Mucosa of descending colon (tissue), 3 donors: ENCODE results near the gene PIGU. TPM values are rescaled to one million over a fixed set of nuclear protein-coding genes. Genes with fewer than 3 reads are reported as not detected.

Experiments used
- ATAC-seq: fragments of 200-7000 bp; cut with Tn5 transposase; one replicate; pipeline ENCODE4 v1.9.1; 2020; ENCODE audit warnings: mild to moderate bottlenecking, moderate library complexity
- DNase-seq, 3 donors: peaks; one replicate each; pipeline ENCODE4 v3.0.0-alpha.2; 2020
- H3K36me3 ChIP-seq: fragments of 200-600 bp; one replicate; pipeline ENCODE4 v1.8.0; 2021; ENCODE audit warnings: low read depth, mild to moderate bottlenecking
- H3K4me1 ChIP-seq: fragments of 200-600 bp; one replicate; pipeline ENCODE4 v1.8.0; 2021; ENCODE audit warnings: low read depth, mild to moderate bottlenecking
- H3K4me3 ChIP-seq: fragments of 200-600 bp; one replicate; pipeline ENCODE4 v1.8.0; 2021; ENCODE audit warnings: mild to moderate bottlenecking
- H3K9me3 ChIP-seq: fragments of 200-600 bp; one replicate; pipeline ENCODE4 v1.8.0; 2021; ENCODE audit warnings: mild to moderate bottlenecking
- intact Hi-C, 2 donors: fragments of 100-400 bp; cut with DNase I in 1 of 2; cut with micrococcal nuclease in 1 of 2; formaldehyde crosslinking; loops; one replicate each; pipeline versions ENCODE4 v1.11.0 to v1.11.1; 2022; cut with DNase I, micrococcal nuclease
- total RNA-seq, 3 donors: library from RNA; stranded (reverse); fragmentation: NEBNext Ultra II Directional in 2 of 3; extraction: Animal tissue kit (Norgen Biotek cat#: 25700) in 2 of 3; gene quantifications; one replicate each; pipeline versions ENCODE4 v1.2.1 to v1.2.4, GENCODE V29; 2021 to 2023
- TF ChIP-seq, protein P1 (sequence below): fragments of 200-600 bp; IDR thresholded peaks from one replicate; pipeline ENCODE4 v1.8.0; 2022; ENCODE audit warnings: antibody characterized with exemption, mild to moderate bottlenecking
- donor health status: DM: no; HTN: no; CAD: no; lungs with moderate emphysema.
- donor health status: DM: no; HTN: no; CAD: no.
- donor health status: DM: no; HTN: yes; CAD: no.

PIGU gene
- total RNA-seq, 3 donors from 2014 or later = 14.4 to 26.3 (median 24.3) TPM

DNA sequence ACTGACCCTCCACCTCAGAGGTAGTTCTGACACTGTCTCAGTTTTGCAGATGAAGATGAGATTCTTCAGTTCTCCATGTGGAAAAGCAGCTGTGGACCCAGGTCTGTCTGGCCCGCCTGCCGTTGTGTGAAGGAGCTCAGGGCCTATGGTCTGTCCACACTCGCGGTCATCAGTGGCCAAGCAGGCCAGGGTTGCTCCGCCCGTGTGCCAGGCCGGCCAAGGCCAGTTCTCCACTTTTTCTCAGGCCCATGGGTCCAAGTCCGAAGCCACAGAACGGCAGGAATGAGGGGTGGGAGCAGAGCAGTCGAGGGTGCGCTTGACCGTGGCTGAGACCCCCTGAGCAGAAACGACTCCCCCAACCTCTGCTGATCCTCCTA lies 127.0 kb downstream of the PIGU start:
- ATAC-seq (no peak), DNase-seq (peak in 1 of 3 donors; percentile 40)
- TF ChIP-seq, protein P1, sequence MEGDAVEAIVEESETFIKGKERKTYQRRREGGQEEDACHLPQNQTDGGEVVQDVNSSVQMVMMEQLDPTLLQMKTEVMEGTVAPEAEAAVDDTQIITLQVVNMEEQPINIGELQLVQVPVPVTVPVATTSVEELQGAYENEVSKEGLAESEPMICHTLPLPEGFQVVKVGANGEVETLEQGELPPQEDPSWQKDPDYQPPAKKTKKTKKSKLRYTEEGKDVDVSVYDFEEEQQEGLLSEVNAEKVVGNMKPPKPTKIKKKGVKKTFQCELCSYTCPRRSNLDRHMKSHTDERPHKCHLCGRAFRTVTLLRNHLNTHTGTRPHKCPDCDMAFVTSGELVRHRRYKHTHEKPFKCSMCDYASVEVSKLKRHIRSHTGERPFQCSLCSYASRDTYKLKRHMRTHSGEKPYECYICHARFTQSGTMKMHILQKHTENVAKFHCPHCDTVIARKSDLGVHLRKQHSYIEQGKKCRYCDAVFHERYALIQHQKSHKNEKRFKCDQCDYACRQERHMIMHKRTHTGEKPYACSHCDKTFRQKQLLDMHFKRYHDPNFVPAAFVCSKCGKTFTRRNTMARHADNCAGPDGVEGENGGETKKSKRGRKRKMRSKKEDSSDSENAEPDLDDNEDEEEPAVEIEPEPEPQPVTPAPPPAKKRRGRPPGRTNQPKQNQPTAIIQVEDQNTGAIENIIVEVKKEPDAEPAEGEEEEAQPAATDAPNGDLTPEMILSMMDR = no peak
- Histone ChIP-seq H3K4me1 (peaks cover 11% of the 10 kb centered on the region), H3K4me3 (no peak overlapping the region), H3K36me3 (no peaks in the 10 kb centered on the region), H3K9me3 (no peaks in the 10 kb centered on the region)
- intact Hi-C loops = no loop called here

DNA sequence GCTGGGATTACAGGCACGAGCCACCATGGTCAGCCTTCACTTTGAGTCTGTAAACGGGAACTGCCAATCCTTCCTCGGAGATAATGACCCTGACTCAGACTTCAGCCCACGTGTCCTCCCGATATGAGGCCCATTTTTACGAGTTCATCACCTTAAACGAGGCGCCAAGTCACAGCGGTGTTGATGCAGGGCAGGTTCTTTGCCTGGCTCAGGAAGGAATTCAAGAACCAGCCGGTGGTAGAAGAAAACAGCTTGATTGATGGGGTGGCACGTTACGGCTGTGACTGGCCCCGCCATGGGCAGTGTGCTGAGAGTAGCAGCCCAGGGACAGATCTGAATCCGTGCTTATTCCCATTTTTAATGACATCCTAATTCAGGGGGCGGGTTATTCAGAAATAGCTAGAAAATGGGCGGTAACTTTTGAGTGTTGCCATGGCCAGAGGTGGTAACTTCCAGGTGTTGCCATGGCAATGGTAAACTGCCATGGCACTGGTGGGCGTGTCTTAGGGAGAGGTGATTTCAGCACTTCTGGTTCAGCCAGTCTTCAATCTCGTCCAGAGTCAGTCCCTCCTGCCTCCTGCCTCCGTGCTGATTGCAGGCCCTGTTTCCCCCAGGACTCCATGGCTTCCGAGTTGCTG lies 127.5 kb downstream of the PIGU start:
- TF ChIP-seq, protein P1 = no peak
- H3K9me3 ChIP-seq = no peaks in the 10 kb centered on the region
- intact Hi-C loops = no loop called here
- H3K4me1 ChIP-seq = peaks cover 15% of the 10 kb centered on the region
- DNase-seq (peak; percentile 51 to 62 (median 56)), ATAC-seq (peak; percentile 59)
- H3K36me3 ChIP-seq = no peaks in the 10 kb centered on the region
- H3K4me3 ChIP-seq = no peak overlapping the region

DNA sequence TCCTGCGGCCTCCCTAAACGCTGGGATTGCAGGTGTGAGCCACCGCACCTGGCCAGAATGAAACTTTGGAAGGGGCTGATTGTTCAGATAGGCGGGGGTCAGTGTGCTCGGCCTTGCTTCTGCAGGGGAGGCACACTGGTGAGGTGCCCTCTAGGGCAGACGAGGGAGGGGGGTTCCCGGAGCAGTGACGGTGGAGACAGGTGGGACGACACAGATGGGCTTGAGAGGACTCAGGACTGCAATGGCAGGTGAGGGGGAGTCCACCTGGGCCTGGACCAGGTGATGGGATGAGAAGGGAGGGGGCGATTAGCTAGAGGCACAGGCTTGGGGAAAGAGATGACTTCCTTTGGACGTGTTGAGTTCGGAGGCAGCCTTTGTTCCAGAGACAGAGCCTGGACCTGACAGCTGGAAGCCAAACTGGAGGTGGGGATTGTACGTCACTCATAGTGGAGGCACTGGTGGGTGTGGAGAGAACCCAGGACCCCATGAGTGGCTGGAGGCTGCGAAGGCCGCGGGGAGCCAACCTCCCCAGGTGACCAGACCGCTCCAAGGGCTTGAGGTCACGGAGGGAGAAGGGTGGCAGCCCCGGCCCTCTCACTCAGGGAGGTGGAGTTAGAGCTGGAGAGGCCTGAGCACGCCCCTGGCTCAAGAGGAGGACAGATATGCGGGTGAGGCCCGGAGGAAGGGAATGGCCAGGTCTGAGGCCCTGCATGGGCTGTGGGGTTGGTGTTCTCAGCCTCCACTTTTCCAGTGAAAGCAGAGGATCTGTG lies 128.9 kb downstream of the PIGU start:
- DNase-seq (peak in 2 of 3 donors; percentile 34 to 47), ATAC-seq (no peak)
- Histone ChIP-seq H3K36me3 (no peaks in the 10 kb centered on the region), H3K4me3 (no peak overlapping the region), H3K9me3 (no peaks in the 10 kb centered on the region), H3K4me1 (peaks cover 14% of the 10 kb centered on the region)
- intact Hi-C loops = no loop called here
- TF ChIP-seq, protein P1 = no peak

DNA sequence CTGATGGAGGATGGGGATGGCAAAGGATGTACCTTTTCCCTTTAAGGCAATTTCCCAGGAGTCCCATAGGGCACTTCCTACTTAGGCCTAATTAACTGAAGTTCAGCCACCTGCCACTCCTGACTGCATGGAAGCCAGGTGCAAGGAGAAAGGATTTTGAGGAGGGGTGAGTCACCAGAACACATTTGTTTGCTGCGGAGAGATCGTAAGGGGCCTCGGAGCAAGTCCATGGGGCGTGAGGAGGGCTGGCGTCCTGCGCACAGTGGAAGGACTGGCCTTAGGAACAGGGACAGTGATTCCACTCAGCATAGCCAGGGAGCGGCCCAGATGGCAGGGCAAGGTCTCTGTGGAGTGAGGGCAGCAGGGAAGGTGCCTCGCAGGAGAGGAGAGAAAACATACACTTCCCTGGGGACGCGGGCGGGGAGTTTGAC lies 130.1 kb downstream of the PIGU start:
- peak; percentile 83 for ATAC-seq
- TF ChIP-seq, protein P1 = no peak
- peaks cover 17% of the 10 kb centered on the region for H3K4me1 ChIP-seq
- H3K36me3 ChIP-seq = no peaks in the 10 kb centered on the region
- DNase-seq = peak; percentile 68 to 76 (median 69)
- no peaks in the 10 kb centered on the region for H3K9me3 ChIP-seq
- H3K4me3 ChIP-seq = peak overlapping the region; percentile 4
- intact Hi-C loops = no loop called here

DNA sequence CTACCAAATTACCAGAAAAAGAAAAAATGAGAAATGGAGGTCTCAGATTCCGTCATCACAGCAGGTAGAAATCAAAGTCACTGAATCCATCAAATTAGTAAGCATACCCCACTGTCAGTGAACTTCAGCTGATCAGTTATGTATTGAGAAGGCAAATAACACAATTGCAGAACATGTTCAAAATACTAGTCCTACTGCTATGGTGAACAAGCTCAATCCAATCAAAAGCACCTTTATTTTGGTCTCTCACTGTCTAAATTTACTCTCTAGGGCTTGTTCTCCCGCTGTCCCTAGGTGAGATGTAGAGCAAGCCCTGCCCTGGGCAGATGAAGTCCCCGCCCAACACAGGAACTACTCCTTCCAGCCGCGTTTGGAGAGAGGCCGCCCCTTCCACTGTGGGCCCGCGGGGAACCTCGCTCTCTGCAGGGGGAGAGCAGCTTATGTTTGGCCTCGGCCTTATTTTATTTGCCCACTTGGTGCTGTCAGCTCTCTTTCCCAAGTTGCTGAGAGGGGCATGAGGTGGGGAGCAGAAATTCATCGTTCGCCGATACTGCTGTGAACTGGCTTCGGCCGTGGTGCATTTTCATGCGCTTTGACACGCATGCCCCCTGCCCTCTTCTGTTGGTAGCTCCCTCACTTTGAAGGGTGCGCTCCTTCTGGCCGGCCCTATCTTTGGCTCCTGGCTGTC lies 132.6 kb downstream of the PIGU start:
- intact Hi-C loops = no loop called here

More for the DNA sequence above, 132.6 kb downstream of the PIGU start:
- DNase-seq = peak; percentile 36 to 51 (median 46)
- no peak overlapping the region for H3K4me3 ChIP-seq
- peaks cover 14% of the 10 kb centered on the region for H3K4me1 ChIP-seq
- ATAC-seq = peak; percentile 61
- H3K9me3 ChIP-seq = no peaks in the 10 kb centered on the region
- H3K36me3 ChIP-seq = peaks cover 7% of the 10 kb centered on the region
- TF ChIP-seq, protein P1 = no peak
